ENCODE measurements around the gene KMT2C.

The KMT2C gene

GRCh38 chr7:152121432-152121831 is 314.4 kb downstream of the KMT2C start:
- H3K4me2 ChIP-seq (ENCODE audit: low read depth, low read length, poor library complexity, severe bottlenecking), result no peak overlapping the region
- H3K4me1 ChIP-seq (ENCODE audit: insufficient read depth, low read length, poor library complexity, severe bottlenecking), result peaks cover 10% of the 10 kb centered on the region
- peaks cover 62% of the 10 kb centered on the region for H3K36me3 ChIP-seq (ENCODE audit: insufficient read depth, low read length)
- H3K9me3 ChIP-seq (ENCODE audit: insufficient read depth, low read depth, low read length), result no peaks in the 10 kb centered on the region; the same call in 1 of the 2 replicates
- no peak overlapping the region for H2AFZ ChIP-seq (ENCODE audit: low read length)
- H3K9ac ChIP-seq (ENCODE audit: low read depth, low read length, poor library complexity, severe bottlenecking), result no peak overlapping the region
- TF ChIP-seq EZH2phosphoT487 (IDR thresholded peaks at IDR 0.05; ENCODE audit: borderline replicate concordance), result no peak
- TF ChIP-seq, protein P1, sequence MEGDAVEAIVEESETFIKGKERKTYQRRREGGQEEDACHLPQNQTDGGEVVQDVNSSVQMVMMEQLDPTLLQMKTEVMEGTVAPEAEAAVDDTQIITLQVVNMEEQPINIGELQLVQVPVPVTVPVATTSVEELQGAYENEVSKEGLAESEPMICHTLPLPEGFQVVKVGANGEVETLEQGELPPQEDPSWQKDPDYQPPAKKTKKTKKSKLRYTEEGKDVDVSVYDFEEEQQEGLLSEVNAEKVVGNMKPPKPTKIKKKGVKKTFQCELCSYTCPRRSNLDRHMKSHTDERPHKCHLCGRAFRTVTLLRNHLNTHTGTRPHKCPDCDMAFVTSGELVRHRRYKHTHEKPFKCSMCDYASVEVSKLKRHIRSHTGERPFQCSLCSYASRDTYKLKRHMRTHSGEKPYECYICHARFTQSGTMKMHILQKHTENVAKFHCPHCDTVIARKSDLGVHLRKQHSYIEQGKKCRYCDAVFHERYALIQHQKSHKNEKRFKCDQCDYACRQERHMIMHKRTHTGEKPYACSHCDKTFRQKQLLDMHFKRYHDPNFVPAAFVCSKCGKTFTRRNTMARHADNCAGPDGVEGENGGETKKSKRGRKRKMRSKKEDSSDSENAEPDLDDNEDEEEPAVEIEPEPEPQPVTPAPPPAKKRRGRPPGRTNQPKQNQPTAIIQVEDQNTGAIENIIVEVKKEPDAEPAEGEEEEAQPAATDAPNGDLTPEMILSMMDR (conservative IDR thresholded peaks at IDR 0.05; ENCODE audit: low read length), result no peak
- H3K9me2 ChIP-seq (replicated peaks; ENCODE audit: low read depth, low read length), result no peaks in the 10 kb centered on the region
- no peaks in the 10 kb centered on the region for H4K20me1 ChIP-seq (ENCODE audit: insufficient read depth, low read length, poor library complexity, severe bottlenecking)
- H3K4me3 ChIP-seq (ENCODE audit: low read length, poor library complexity, severe bottlenecking), result no peak overlapping the region
- no peaks in the 10 kb centered on the region for H3F3A ChIP-seq (ENCODE audit: low read depth)
- no peaks in the 10 kb centered on the region for H3K27me3 ChIP-seq (ENCODE audit: insufficient read depth, low read length, poor library complexity, severe bottlenecking)
- no peaks in the 10 kb centered on the region for H3K79me2 ChIP-seq (ENCODE audit: insufficient read depth, low read length)

DNA sequence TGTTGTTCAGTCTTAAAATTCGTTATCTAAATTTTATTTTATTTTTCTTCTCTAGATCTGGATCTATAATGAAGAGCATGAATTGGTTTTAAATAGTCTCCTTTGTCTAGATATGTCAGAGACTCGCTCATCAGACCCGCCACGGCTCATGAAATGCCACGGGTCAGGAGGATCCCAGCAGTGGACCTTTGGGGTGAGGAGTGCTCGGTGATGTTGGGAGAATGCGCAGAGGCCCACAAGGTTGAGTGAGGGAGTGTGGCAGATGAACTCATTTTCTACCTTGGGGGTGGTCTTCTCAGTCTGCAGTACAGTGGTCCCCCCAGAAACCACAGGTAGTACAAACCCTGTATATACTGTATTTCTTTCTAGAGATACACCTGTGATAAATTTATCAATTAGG is 315.0 kb downstream of the KMT2C start:
- H3K4me2 ChIP-seq (ENCODE audit: low read depth, low read length, poor library complexity, severe bottlenecking), result no peak overlapping the region
- no peaks in the 10 kb centered on the region for H3K79me2 ChIP-seq (ENCODE audit: insufficient read depth, low read length)
- H3K9me3 ChIP-seq (ENCODE audit: insufficient read depth, low read depth, low read length), result no peaks in the 10 kb centered on the region; the same call in 1 of the 2 replicates
- peaks cover 62% of the 10 kb centered on the region for H3K36me3 ChIP-seq (ENCODE audit: insufficient read depth, low read length)
- H3K27me3 ChIP-seq (ENCODE audit: insufficient read depth, low read length, poor library complexity, severe bottlenecking), result no peaks in the 10 kb centered on the region
- H3K9me2 ChIP-seq (replicated peaks; ENCODE audit: low read depth, low read length), result no peaks in the 10 kb centered on the region
- H3K4me1 ChIP-seq (ENCODE audit: insufficient read depth, low read length, poor library complexity, severe bottlenecking), result peaks cover 10% of the 10 kb centered on the region
- no peaks in the 10 kb centered on the region for H3F3A ChIP-seq (ENCODE audit: low read depth)
- H3K4me3 ChIP-seq (ENCODE audit: low read length, poor library complexity, severe bottlenecking), result no peak overlapping the region
- no peak overlapping the region for H3K9ac ChIP-seq (ENCODE audit: low read depth, low read length, poor library complexity, severe bottlenecking)
- H4K20me1 ChIP-seq (ENCODE audit: insufficient read depth, low read length, poor library complexity, severe bottlenecking), result no peaks in the 10 kb centered on the region
- TF ChIP-seq, protein P1 (conservative IDR thresholded peaks at IDR 0.05; ENCODE audit: low read length), result no peak
- TF ChIP-seq EZH2phosphoT487 (IDR thresholded peaks at IDR 0.05; ENCODE audit: borderline replicate concordance), result no peak
- no peak overlapping the region for H2AFZ ChIP-seq (ENCODE audit: low read length)

DNA sequence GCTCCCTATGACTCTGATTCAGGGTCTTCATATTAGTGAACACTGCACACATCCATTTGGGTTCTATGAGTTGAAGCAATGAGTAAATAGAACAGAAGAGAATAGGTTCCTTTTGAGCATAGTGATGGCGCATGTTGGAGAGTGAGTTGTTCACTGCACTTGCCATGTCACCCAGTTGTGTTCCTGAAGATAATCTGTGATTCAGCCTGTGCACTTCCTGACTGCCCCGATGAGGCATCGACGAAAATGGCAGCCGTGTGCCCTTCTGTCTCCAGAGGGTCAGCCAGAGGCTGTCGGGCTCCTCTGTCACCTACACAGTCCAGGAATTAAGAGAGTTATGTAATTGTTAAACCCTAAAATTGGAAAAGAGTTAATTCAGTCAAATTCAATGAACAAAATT is 315.6 kb downstream of the KMT2C start:
- peaks cover 62% of the 10 kb centered on the region for H3K36me3 ChIP-seq (ENCODE audit: insufficient read depth, low read length)
- no peaks in the 10 kb centered on the region for H3K79me2 ChIP-seq (ENCODE audit: insufficient read depth, low read length)
- H3K9ac ChIP-seq (ENCODE audit: low read depth, low read length, poor library complexity, severe bottlenecking), result no peak overlapping the region
- no peak overlapping the region for H3K4me2 ChIP-seq (ENCODE audit: low read depth, low read length, poor library complexity, severe bottlenecking)
- no peaks in the 10 kb centered on the region for H3K9me2 ChIP-seq (replicated peaks; ENCODE audit: low read depth, low read length)
- TF ChIP-seq, protein P1 (conservative IDR thresholded peaks at IDR 0.05; ENCODE audit: low read length), result no peak
- no peak for TF ChIP-seq EZH2phosphoT487 (IDR thresholded peaks at IDR 0.05; ENCODE audit: borderline replicate concordance)
- no peaks in the 10 kb centered on the region for H4K20me1 ChIP-seq (ENCODE audit: insufficient read depth, low read length, poor library complexity, severe bottlenecking)
- peaks cover 10% of the 10 kb centered on the region for H3K4me1 ChIP-seq (ENCODE audit: insufficient read depth, low read length, poor library complexity, severe bottlenecking)
- no peak overlapping the region for H3K4me3 ChIP-seq (ENCODE audit: low read length, poor library complexity, severe bottlenecking)
- H3F3A ChIP-seq (ENCODE audit: low read depth), result no peaks in the 10 kb centered on the region
- no peak overlapping the region for H2AFZ ChIP-seq (ENCODE audit: low read length)
- H3K27me3 ChIP-seq (ENCODE audit: insufficient read depth, low read length, poor library complexity, severe bottlenecking), result no peaks in the 10 kb centered on the region
- no peaks in the 10 kb centered on the region; the same call in 1 of the 2 replicates for H3K9me3 ChIP-seq (ENCODE audit: insufficient read depth, low read depth, low read length)

Data from Loucy (cell line).